K562 (cell line): ENCODE measurements around the gene GPR78. TPM values are rescaled to one million over a fixed set of nuclear protein-coding genes. Genes with fewer than 3 reads are reported as not detected.

Experiments
- CSDE1 ChIP-seq, 2 experiments: fragments of 450-650 bp; IDR thresholded peaks; 2 replicates each; pipeline ENCODE4 v1.6.1; 2016; ENCODE audit warnings: mild to moderate bottlenecking in 1 of 2
- E2F6 ChIP-seq, 2 experiments: IDR thresholded peaks; 2 replicates each; pipeline ENCODE4 v1.6.1; 2011; ENCODE audit warnings: borderline replicate concordance in 1 of 2, control low read depth in 1 of 2, low read depth in 1 of 2, low read length in 1 of 2, mild to moderate bottlenecking in 1 of 2, mixed read lengths in 1 of 2, moderate library complexity in 1 of 2; ENCODE audit not compliant: insufficient read depth in 1 of 2, insufficient read length in 1 of 2, poor library complexity in 1 of 2, severe bottlenecking in 1 of 2; ENCODE audit errors: extremely low read depth in 1 of 2
- HDGF ChIP-seq: fragments of 450-650 bp; IDR thresholded peaks from 2 replicates; pipeline ENCODE4 v1.6.1; 2016
- NEUROD1 ChIP-seq: fragments of 150-350 bp; IDR thresholded peaks from 2 replicates; pipeline ENCODE4 v1.6.1; 2014; ENCODE audit warnings: borderline replicate concordance, low read length, low read depth; ENCODE audit not compliant: partially characterized antibody
- RBFOX2 ChIP-seq: fragments of 200-400 bp; formaldehyde crosslinking; IDR thresholded peaks from 2 replicates; pipeline ENCODE4 v1.6.1; 2017; ENCODE audit warnings: low read depth, mild to moderate bottlenecking, low read length, moderate library complexity
- RBM14 ChIP-seq: fragments of 200-400 bp; formaldehyde crosslinking; IDR thresholded peaks from 2 replicates; pipeline ENCODE4 v1.6.1; 2018; ENCODE audit warnings: low read depth, mild to moderate bottlenecking, low read length, moderate library complexity, borderline replicate concordance; ENCODE audit not compliant: insufficient read depth
- RBM25 ChIP-seq: fragments of 200-400 bp; formaldehyde crosslinking; IDR thresholded peaks from 2 replicates; pipeline ENCODE4 v1.6.1; 2018; ENCODE audit warnings: low read length, low read depth, moderate library complexity; ENCODE audit not compliant: severe bottlenecking
- TCFL5 ChIP-seq: fragments of 250-450 bp; sonication (Bioruptor Pico); conservative IDR thresholded peaks from 2 replicates; pipeline ENCODE4 v1.6.1; 2021; ENCODE audit warnings: mild to moderate bottlenecking, moderate library complexity, matching md5 sums
- USF1 ChIP-seq: sonication (generic); formaldehyde crosslinking; IDR thresholded peaks from 2 replicates; pipeline ENCODE4 v1.9.0; 2022; ENCODE audit warnings: mild to moderate bottlenecking, missing genetic modification reagents
- ZHX1 ChIP-seq: fragments of 150-350 bp; conservative IDR thresholded peaks from 2 replicates; pipeline ENCODE4 v1.6.1; 2014; ENCODE audit warnings: low read length
- ZNF121 ChIP-seq: sonication (generic); formaldehyde crosslinking; conservative IDR thresholded peaks from 2 replicates; pipeline ENCODE4 v1.8.0; 2022; ENCODE audit warnings: missing genetic modification reagents
- ZNF184 ChIP-seq: sonication (generic); formaldehyde crosslinking; IDR thresholded peaks from 2 replicates; pipeline ENCODE4 v1.5.0; 2020; ENCODE audit warnings: missing genetic modification reagents
- polyA plus RNA-seq, 8 experiments: library from polyadenylated mRNA; depleted of rRNA in 4 of 8; stranded (reverse) in 5 of 8; unstranded in 3 of 8; fragments of >200 nt; fragmentation: Nextera tagmentation in 2 of 8; fragmentation: Illumina TruSeq in 1 of 8; extraction: Ambion mirVana in 2 of 8; extraction: Trizol in 1 of 8; gene quantifications; 2 replicates each; pipeline versions ENCODE4 v1.2.1 to v1.2.3, GENCODE V29; 2011 to 2014; ENCODE audit warnings: inconsistent platforms in 1 of 8, missing spikeins in 1 of 8
- total RNA-seq, 7 experiments: library from RNA; depleted of rRNA in 6 of 7; stranded (reverse); fragments of >200 nt in 6 of 7; fragmentation: Illumina TruSeq in 2 of 7; extraction: Trizol in 2 of 7; gene quantifications; 2 replicates each; pipeline versions ENCODE4 v1.2.1 to v1.2.3, GENCODE V29; 2011 to 2021; ENCODE audit warnings: low replicate concordance in 1 of 7
- TF ChIP-seq, protein P1 (sequence below): fragments of 250-450 bp; sonication (Bioruptor Pico); IDR thresholded peaks from 2 replicates; pipeline ENCODE4 v1.4.0; 2020
- TF ChIP-seq, protein P2 (sequence below): fragments of 250-450 bp; sonication (Bioruptor Pico); IDR thresholded peaks from 2 replicates; pipeline ENCODE4 v1.4.0; 2020; ENCODE audit warnings: borderline replicate concordance

The GPR78 gene
- total and polyA plus RNA-seq, 9 of the 15 experiments (the other 6 are each of a cell fraction or from before 2014, with no cell fraction given) = 0.04 to 0.13 (median 0.07) TPM; not detected in 4

GRCh38 chr4:8580321-8581093 is at the start of gene GPR78 (continued):
- TF ChIP-seq, protein P1, sequence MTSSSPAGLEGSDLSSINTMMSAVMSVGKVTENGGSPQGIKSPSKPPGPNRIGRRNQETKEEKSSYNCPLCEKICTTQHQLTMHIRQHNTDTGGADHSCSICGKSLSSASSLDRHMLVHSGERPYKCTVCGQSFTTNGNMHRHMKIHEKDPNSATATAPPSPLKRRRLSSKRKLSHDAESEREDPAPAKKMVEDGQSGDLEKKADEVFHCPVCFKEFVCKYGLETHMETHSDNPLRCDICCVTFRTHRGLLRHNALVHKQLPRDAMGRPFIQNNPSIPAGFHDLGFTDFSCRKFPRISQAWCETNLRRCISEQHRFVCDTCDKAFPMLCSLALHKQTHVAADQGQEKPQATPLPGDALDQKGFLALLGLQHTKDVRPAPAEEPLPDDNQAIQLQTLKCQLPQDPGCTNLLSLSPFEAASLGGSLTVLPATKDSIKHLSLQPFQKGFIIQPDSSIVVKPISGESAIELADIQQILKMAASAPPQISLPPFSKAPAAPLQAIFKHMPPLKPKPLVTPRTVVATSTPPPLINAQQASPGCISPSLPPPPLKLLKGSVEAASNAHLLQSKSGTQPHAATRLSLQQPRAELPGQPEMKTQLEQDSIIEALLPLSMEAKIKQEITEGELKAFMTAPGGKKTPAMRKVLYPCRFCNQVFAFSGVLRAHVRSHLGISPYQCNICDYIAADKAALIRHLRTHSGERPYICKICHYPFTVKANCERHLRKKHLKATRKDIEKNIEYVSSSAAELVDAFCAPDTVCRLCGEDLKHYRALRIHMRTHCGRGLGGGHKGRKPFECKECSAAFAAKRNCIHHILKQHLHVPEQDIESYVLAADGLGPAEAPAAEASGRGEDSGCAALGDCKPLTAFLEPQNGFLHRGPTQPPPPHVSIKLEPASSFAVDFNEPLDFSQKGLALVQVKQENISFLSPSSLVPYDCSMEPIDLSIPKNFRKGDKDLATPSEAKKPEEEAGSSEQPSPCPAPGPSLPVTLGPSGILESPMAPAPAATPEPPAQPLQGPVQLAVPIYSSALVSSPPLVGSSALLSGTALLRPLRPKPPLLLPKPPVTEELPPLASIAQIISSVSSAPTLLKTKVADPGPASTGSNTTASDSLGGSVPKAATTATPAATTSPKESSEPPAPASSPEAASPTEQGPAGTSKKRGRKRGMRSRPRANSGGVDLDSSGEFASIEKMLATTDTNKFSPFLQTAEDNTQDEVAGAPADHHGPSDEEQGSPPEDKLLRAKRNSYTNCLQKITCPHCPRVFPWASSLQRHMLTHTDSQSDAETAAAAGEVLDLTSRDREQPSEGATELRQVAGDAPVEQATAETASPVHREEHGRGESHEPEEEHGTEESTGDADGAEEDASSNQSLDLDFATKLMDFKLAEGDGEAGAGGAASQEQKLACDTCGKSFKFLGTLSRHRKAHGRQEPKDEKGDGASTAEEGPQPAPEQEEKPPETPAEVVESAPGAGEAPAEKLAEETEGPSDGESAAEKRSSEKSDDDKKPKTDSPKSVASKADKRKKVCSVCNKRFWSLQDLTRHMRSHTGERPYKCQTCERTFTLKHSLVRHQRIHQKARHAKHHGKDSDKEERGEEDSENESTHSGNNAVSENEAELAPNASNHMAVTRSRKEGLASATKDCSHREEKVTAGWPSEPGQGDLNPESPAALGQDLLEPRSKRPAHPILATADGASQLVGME (CRISPR knock-in tag) = no peak
- TF ChIP-seq RBFOX2 = no peak
- no peak for TF ChIP-seq HDGF
- no peak for TF ChIP-seq RBM14
- no peak for TF ChIP-seq ZNF121 (CRISPR knock-in tag)
- no peak for TF ChIP-seq ZNF184 (CRISPR knock-in tag)
- no peak for TF ChIP-seq CSDE1 (IDR thresholded peaks at IDR 0.05)
- no peak for TF ChIP-seq ZHX1
- 0 out of 2 replicates have a peak, but pooled peaks have one; percentile 12 for TF ChIP-seq USF1 (CRISPR knock-in tag)
- TF ChIP-seq TCFL5 = no peak
- no peak for TF ChIP-seq RBM25
- TF ChIP-seq NEUROD1 = no peak
- TF ChIP-seq E2F6 (IDR thresholded peaks at IDR 0.05; ENCODE audit: borderline replicate concordance in 1 of 2, extremely low read depth in 1 of 2, insufficient read depth in 1 of 2, insufficient read length in 1 of 2, low read depth in 1 of 2, low read length in 1 of 2, poor library complexity in 1 of 2, severe bottlenecking in 1 of 2) = no peak
- TF ChIP-seq, protein P2, sequence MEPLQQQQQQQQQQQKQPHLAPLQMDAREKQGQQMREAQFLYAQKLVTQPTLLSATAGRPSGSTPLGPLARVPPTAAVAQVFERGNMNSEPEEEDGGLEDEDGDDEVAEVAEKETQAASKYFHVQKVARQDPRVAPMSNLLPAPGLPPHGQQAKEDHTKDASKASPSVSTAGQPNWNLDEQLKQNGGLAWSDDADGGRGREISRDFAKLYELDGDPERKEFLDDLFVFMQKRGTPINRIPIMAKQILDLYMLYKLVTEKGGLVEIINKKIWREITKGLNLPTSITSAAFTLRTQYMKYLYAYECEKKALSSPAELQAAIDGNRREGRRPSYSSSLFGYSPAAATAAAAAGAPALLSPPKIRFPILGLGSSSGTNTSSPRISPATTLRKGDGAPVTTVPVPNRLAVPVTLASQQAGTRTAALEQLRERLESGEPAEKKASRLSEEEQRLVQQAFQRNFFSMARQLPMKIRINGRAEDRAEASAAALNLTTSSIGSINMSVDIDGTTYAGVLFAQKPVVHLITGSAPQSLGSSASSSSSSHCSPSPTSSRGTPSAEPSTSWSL (CRISPR knock-in tag) = no peak
